Stromal cell of bone marrow (primary cell): ENCODE measurements around the gene STON2.
"Not testable (repeated sequence)": the region's sequence is repeated elsewhere in the genome, so short reads cannot be mapped to it uniquely, and the experiment has no call there.

Experiments
- DNase-seq: peaks from one replicate; pipeline ENCODE4 v3.0.0-alpha.2; 2012; ENCODE audit warnings: low read depth

The STON2 gene

GRCh38 chr14:81382517-81383225, 17.5 kb downstream of the STON2 start:
- no peak for DNase-seq

GRCh38 chr14:81380009-81380408, 20.1 kb downstream of the STON2 start:
- not testable (repeated sequence) for DNase-seq

- DNase-seq = no peak
Measured at GRCh38 chr14:81371802-81372201, 28.3 kb downstream of the STON2 start.

GRCh38 chr14:81367563-81367962, 32.6 kb downstream of the STON2 start:
- DNase-seq = no peak

- no peak for DNase-seq
Measured at GRCh38 chr14:81366884-81367283, 33.2 kb downstream of the STON2 start.

GRCh38 chr14:81366214-81366613, 33.9 kb downstream of the STON2 start:
- DNase-seq = peak; percentile 29

GRCh38 chr14:81363746-81364378, 36.3 kb downstream of the STON2 start:
- DNase-seq = peak; percentile 32

GRCh38 chr14:81353691-81354323, 46.3 kb downstream of the STON2 start:
- DNase-seq = no peak

GRCh38 chr14:81352413-81352812, 47.7 kb downstream of the STON2 start:
- no peak for DNase-seq

- no peak for DNase-seq
Measured at GRCh38 chr14:81351205-81351604, 48.9 kb downstream of the STON2 start.

GRCh38 chr14:81350344-81351130, 49.6 kb downstream of the STON2 start:
- DNase-seq = no peak

- DNase-seq = no peak
Measured at GRCh38 chr14:81348061-81348460, 52.1 kb downstream of the STON2 start.

- no peak for DNase-seq
Measured at GRCh38 chr14:81345781-81346180, 54.3 kb downstream of the STON2 start.

GRCh38 chr14:81344481-81345160, 55.5 kb downstream of the STON2 start:
- DNase-seq = no peak

GRCh38 chr14:81343701-81344100, 56.4 kb downstream of the STON2 start:
- no peak for DNase-seq

GRCh38 chr14:81342850-81343580, 57.1 kb downstream of the STON2 start:
- DNase-seq = no peak

GRCh38 chr14:81341781-81342180, 58.3 kb downstream of the STON2 start:
- DNase-seq = no peak

- DNase-seq = peak; percentile 43
Measured at GRCh38 chr14:81341370-81341769, 58.8 kb downstream of the STON2 start.

- no peak for DNase-seq
Measured at GRCh38 chr14:81340201-81340600, 59.9 kb downstream of the STON2 start.

GRCh38 chr14:81337073-81337472, 63.1 kb downstream of the STON2 start:
- DNase-seq = no peak

- no peak for DNase-seq
Measured at GRCh38 chr14:81336009-81336408, 64.1 kb downstream of the STON2 start.
